D341Med (cell line): ENCODE results near the gene GABRR2.
"Not testable (repeated sequence)": the region's sequence is repeated elsewhere in the genome, so short reads cannot be mapped to it uniquely, and the experiment has no call there.

Experiments used
- DNase-seq: peaks from one replicate; pipeline ENCODE4 v3.0.0; 2012; ENCODE audit warnings: low spot score

GABRR2 gene

DNA sequence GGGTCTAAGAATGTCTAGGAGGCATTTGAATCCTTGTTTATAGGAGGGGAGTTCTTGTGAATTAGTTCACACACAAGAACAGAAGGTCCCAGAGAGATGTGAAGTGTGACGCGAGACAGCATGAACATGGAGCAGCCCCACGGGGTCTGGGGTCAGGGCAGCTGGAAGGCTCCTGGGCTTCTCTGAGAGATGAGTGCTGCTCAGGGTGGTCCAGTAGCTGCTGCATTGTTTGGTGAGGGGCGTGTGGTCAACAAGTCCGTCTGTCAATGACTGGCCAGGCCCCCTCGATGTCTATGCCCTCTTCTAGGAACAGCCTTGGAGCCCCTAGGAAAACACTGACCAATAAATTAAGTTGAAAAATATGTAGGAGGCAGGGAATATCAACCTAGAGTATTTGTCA is 57.8 kb downstream of the GABRR2 start:
- DNase-seq, result no peak

GRCh38 chr6:89255417-89255816 is 59.7 kb downstream of the GABRR2 start:
- no peak for DNase-seq

GRCh38 chr6:89254569-89254968 is 60.5 kb downstream of the GABRR2 start:
- DNase-seq, result no peak

GRCh38 chr6:89252907-89253306 is 62.2 kb downstream of the GABRR2 start:
- DNase-seq, result no peak

GRCh38 chr6:89251976-89252375 is 63.1 kb downstream of the GABRR2 start:
- DNase-seq, result no peak

DNA sequence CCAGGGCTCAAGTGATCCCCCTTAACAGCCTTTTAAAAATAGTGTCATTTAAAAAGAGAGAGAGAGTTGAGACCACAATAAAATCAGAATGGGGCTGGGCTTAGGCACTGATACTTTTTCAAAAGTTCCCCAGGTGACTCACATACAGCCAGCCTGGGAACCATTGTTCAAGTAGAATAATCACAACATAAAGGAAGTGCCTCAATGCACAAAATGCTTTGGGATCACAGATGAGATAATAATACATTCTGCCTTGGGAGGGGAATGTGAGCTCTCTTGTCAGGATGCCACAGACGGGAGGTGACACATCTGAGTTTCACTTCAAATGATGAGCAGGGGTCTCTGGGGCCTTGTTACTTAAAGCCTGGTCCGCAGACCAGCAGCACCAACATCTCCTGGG is 63.9 kb downstream of the GABRR2 start:
- no peak for DNase-seq

GRCh38 chr6:89250239-89250638 is 64.9 kb downstream of the GABRR2 start:
- DNase-seq, result no peak

DNA sequence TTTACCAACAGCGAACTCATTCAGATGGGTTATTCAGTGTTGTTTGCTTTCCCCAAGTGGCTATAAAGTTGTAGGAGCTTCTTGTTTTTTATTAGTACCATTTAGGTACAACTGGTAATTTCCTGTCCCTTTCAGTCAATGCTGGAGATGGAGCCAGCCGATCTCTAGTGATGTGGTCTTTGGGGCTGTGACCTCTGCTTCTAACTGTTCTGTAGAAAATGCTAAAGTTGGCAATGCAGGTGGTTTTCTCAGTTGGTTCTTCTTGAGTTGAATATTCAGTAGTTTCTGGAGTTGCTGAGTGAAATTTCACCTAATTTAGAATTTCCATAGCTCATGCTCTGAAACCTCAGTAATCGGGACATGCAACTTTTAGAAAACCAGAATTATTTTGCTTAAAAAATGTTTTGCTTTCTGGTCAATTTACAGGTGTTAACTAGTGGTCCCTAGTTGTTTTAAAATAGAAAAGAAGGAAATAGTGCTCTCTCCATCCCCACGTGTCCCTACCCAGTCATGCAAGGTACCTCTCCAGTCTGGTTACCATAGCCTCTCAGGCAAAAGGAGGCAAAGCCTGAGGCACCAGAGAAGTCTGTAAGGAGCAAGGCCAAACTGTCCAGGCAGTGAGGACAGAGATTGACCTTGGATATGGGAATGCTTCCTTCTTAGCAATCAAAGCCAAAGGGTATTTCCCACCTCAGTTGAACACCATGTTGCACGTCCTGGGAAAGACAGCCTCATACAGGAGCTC is 70.7 kb downstream of the GABRR2 start:
- DNase-seq, result no peak

DNA sequence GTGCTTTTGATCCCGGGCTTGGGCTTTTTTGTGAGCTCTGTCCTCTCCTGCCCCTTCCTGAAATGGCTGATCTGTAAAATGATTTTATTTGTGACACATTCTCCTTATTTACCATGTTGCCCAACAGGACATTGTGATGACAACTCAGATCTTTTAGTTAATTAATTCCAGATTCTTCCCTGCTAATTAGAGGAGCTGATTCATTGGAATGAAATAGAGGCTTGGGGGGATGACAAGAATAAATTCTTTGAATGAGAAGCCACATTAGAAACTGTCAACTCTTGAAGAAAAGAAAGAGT is 71.8 kb downstream of the GABRR2 start:
- no peak for DNase-seq

DNA sequence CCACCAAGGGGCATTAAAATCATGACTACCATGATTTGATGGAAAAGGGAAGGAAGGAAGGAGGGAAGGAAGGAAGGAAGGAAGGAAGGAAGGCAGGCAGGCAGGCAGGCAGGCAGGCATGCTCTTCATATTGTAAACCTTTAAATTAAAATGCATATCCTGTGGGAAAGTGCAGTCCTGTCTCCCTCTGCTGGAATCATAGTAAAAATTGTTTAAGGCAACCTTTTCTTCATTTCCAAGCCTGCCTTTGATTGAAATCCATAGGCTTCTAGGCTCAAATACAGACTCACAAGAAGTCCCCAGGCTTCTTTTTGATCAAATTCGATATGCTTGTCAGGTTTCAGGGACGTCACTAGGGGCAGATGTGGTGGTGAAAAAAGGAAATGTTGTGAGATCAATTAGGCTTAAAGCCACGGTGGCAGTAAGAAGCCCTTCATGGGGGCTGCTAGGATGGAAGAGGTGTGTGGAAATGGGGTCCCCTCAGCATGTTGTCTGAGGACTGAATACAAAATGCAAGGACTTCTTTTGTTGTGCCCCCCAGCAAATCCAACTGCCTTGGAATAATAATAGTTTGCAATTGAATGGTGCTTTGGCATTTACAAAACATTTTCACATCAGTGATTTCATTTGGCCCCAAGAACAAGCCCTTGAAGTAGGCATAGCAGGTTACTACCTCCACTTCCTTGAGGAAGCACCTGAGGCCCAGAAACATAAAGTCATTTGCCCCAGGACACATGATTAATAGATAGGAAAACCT is 72.3 kb downstream of the GABRR2 start:
- DNase-seq, result peak; percentile 62

DNA sequence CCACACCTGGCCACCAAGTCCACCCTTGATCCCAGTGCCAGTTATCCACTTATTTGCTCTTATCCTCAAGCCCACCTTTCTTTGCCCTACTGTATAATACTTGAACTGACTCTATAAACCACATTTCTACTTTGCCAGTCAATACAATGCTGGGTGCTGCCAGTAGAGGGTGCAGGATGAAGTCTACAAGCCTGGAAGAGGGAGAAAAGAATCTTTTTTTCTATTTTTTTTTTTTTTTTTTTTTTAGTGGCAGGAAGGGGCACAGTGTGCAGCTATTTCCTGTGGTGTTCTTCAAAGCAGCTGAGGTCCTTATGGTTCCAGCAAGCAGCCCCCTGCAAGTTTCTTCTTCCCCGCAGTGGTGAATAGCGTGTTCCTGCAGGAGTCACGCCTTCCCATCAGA is 75.8 kb downstream of the GABRR2 start:
- DNase-seq, result no peak

DNA sequence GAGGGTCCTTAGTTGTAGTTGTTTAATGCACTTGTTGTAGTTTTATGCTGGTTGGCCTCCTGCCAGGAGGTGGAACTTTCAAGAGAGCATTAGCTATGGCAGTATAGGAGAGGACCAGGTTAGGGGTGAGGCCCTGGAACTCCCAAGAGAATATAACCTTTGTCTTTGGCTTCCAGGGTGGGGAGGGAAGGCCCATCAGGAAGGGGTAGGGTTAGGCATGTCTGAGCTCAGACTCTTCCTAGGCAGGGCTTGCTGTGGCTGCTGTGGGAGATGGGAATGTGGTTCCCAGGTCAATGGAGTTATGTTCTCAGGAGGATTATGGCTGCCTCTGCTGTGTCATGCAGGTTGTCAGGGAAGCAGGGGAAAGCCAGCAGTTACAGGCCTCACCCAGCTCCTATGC is 77.9 kb downstream of the GABRR2 start:
- DNase-seq, result no peak

- not testable (repeated sequence) for DNase-seq
Observed at GRCh38 chr6:89233605-89234004, 81.5 kb downstream of the GABRR2 start.

DNA sequence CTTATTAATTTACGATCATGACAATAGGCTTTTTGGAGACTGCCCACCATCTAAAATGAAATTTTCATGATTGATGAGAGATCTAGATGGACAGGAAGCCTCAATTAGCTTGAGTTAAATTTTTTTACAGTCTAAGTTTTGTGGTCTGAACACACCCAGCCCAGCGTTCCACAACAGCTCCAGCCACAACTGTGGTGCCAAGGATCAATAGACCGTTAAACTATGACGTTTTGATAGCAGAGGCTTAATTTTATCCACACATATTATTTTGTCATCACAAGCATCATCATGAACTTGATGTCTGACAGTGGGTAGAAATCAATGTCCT is 92.4 kb downstream of the GABRR2 start:
- no peak for DNase-seq

- no peak for DNase-seq
Observed at GRCh38 chr6:89221971-89222711, 93.0 kb downstream of the GABRR2 start.

DNA sequence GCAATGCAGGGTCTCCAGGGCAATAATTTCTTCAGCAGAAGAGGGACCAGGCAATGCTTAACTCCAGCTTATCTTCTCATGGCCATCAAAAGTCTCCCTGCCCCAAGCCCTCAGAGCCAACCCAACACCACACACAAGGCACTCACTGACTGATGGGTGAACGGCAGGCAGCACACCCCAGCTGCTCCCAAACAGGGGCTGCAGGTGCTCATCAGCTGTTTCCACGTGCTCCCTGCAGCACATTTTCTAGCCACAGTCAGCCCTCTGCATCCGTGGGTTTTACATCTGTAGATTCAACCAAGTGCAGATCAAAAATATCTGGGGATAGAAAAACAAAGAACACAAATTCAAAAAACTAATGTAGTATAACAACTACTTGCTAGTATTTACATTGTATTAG is 94.0 kb downstream of the GABRR2 start:
- DNase-seq, result no peak

DNA sequence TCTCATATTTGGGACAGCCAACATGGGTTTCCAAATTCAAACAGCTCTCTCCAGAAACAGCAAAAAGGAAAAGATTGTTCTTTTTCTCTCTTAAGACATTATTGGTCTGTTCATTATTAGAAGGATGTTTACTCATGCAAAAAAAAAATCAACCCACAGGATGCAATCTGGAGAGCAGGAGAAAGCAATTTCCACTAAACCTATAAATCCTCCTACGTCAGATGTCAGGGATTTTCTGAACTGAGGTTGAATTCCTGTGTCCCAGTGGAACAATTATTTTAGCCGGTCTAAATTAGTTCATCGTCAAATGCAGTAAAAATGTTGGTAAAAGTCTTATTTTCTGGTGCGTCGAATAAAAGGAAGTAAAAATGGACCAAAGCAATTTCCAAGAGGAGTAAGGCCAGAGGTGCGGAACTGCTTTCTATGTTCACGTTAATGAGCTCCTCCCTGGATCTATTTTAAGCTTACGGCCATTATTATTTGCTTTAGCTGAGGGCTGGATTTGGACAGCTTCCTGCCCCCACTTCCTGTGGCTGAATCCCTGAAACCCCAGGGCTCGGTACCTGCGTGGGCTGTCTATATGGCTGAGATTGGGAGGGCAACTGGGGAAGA is 97.7 kb downstream of the GABRR2 start, which contains the start of gene GABRR1:
Gene GABRR1 (minus strand): TSS at position 60 of the 612 bp plus-strand sequence. CDS start 36 bp downstream, at position 24.
- no peak for DNase-seq

DNA sequence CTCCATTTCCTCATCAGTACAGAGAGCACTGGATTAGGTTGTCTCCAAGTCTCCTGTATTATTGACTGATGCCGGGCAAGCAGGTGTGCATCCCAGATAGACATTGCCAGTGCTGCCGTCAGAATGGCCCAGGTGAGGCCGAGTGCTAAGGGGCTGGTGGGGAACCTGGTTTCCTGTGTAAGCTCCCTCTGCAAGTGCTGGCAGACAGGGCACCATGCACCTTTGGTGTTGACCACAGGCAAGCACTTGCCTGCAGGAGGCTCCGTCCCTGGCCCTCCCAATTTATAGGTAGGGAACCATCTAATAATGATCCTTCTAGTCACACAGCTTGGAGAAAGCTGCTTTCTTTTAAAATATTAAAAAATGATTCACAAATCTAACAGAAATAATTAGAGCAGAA is 98.7 kb downstream of the GABRR2 start:
- no peak for DNase-seq

DNA sequence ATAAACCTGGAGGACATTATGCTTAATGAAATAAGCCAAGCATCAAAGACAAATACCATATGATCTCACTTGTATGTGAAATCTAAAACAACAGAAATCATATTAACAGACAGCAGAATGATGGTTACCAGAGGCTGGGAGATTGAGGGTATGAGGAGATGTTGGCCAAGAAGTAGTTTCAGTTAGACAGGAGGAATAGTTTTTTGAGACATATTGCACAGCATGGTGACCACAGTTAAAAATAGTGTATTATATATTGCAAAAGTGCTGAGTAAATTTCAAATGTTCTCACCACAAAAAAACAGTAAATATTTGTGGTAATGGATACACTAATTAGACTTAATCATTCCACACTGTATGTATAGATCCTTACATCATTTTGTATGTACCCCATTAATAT is 99.7 kb downstream of the GABRR2 start:
- no peak for DNase-seq

DNA sequence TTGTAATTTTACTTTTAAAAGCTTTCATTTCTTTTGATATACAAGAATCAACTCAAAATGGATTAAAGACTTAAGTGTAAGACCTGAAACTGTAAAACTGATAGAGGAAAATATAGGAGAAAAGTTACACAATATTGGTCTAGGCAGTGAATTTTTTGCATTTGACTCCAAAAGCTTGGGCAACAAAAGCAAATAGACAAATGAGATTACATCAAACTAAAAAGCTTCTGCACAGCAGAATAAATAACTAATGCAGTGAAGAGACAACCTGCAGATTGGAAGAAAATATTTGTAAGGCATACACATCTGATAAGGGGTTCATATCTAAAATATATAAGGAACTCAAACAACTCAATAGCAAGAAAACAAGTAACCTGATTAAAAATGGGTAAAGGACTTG is 100.9 kb downstream of the GABRR2 start:
- DNase-seq, result no peak

DNA sequence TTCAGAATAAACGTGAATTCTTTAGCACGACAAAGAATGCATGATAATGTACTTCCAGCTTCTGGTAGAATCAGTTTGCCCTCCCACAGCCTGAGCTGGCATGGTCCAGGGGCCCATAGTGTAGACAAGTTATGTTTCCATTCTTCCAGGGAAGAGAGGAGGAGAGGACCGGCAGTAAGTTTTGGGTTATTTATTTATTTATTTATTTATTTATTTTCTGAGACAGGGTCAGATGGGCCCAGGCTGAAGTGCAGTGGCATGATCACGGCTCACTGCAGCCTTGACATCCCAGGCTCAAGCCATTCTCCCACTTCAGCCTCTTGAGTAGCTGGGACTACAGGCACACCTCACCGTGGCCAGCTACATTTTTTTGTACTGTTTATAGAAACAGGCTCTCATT is 102.6 kb downstream of the GABRR2 start:
- no peak for DNase-seq

DNA sequence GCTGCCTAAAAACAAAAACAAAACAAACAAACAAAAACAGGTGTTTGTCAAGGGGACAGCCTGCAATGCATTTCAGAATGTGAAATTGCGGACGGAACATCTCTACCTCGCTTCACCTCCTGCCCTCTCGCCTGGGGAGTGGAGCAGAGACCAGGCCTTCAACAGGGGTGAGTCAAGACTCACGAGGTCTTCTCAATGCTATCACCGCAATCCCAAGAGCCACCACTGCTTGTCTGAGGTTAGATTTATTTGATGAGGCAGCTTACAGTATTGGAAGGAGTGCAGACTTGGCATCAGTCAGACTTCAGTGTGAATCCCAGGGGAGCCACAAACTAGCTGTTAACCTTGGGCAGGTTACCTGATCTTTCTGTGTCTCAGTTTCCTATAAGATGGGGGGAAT is 105.6 kb downstream of the GABRR2 start:
- no peak for DNase-seq

DNA sequence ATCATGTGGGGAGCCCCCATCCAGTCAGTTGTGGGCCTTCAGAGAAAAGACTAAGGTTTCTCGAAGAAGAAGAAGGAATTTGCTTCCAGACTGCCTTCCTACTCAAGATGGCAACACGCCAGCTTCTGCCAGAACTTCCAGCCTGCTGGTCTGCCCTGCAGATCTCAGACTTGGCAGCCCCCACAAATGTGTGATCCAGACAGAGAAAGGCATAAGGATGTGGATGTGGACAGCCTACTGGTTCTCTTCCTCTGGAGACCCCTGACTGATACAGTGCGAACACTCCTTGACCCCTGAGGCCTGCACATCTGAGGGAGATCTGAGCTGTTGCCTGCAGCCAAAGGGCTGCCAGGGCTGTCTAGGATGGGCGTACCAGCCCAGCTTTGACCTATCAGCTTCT is 106.5 kb downstream of the GABRR2 start:
- no peak for DNase-seq
